Right lung (tissue), 5 donors: ENCODE data around the gene TXNL4B. TPM values are rescaled to one million over a fixed set of nuclear protein-coding genes. Genes with fewer than 3 reads are reported as not detected.

Source experiments
- DNase-seq, 2 donors: peaks; one replicate each; pipeline ENCODE4 v3.0.0-alpha.2; 2013
- polyA plus RNA-seq, 5 donors: library from polyadenylated mRNA; unstranded; fragments of 120-200 nt; gene quantifications; one replicate each; pipeline versions ENCODE4 v1.2.1 to v1.2.3, GENCODE V29; 2013; ENCODE audit warnings: inconsistent platforms in 1 of 5, low replicate concordance in 1 of 5; ENCODE audit not compliant: insufficient read length in 5 of 5, insufficient read depth in 1 of 5

Gene TXNL4B
- polyA plus RNA-seq, 5 donors, result 14.0 to 22.7 (median 22.2) TPM

GRCh38 chr16:72112906-72113615 is 19.6 kb upstream of the TXNL4B start:
- DNase-seq, result no peak

GRCh38 chr16:72112452-72112792 is 19.0 kb upstream of the TXNL4B start:
- no peak for DNase-seq

GRCh38 chr16:72111657-72112451 is 18.4 kb upstream of the TXNL4B start:
- no peak for DNase-seq

- no peak for DNase-seq
Observed at GRCh38 chr16:72110662-72111615, 17.5 kb upstream of the TXNL4B start.

GRCh38 chr16:72109966-72110530 is 16.6 kb upstream of the TXNL4B start:
- DNase-seq, result no peak

GRCh38 chr16:72109300-72109699 is 15.9 kb upstream of the TXNL4B start:
- no peak for DNase-seq

- DNase-seq, result no peak
Observed at GRCh38 chr16:72108353-72109102, 15.1 kb upstream of the TXNL4B start.

GRCh38 chr16:72107371-72107770 is 14.0 kb upstream of the TXNL4B start:
- no peak for DNase-seq

- DNase-seq, result no peak
Observed at GRCh38 chr16:72105978-72106377, 12.6 kb upstream of the TXNL4B start.

- no peak for DNase-seq
Observed at GRCh38 chr16:72104905-72105304, 11.5 kb upstream of the TXNL4B start.

- DNase-seq, result no peak
Observed at GRCh38 chr16:72101195-72101594, 7.8 kb upstream of the TXNL4B start.

- peak; percentile 4 to 18 for DNase-seq
Observed at GRCh38 chr16:72099377-72099818, 6.0 kb upstream of the TXNL4B start.

GRCh38 chr16:72098936-72099335 is 5.5 kb upstream of the TXNL4B start:
- no peak for DNase-seq

- no peak for DNase-seq
Observed at GRCh38 chr16:72094266-72094610, 818 bp upstream of the TXNL4B start.

GRCh38 chr16:72092832-72093447 is 480 bp downstream of the TXNL4B start:
- peak in 1 of 2 donors; percentile 5 for DNase-seq

- no peak for DNase-seq
Observed at GRCh38 chr16:72091217-72091616, 2.2 kb downstream of the TXNL4B start.

- DNase-seq, result no peak
Observed at GRCh38 chr16:72085002-72085401, 8.4 kb downstream of the TXNL4B start.

GRCh38 chr16:72084445-72084844 is 9.0 kb downstream of the TXNL4B start:
- no peak for DNase-seq

- DNase-seq, result no peak
Observed at GRCh38 chr16:72083778-72084404, 9.5 kb downstream of the TXNL4B start.
